WTC11 (cell line): ENCODE data around the gene ZFC3H1. TPM values are rescaled to one million over a fixed set of nuclear protein-coding genes. Genes with fewer than 3 reads are reported as not detected.

Source experiments
- AR ChIP-seq: fragments of 250-450 bp; sonication (Bioruptor Pico); IDR thresholded peaks from 2 replicates; pipeline ENCODE4 v1.9.0; 2021; ENCODE audit warnings: mild to moderate bottlenecking
- ARID4B ChIP-seq: sonication (generic); formaldehyde crosslinking; IDR thresholded peaks from 2 replicates; pipeline ENCODE4 v1.8.0; 2023; ENCODE audit warnings: missing genetic modification reagents, mild to moderate bottlenecking, borderline replicate concordance
- ATF6 ChIP-seq: sonication (generic); formaldehyde crosslinking; IDR thresholded peaks from 2 replicates; pipeline ENCODE4 v1.8.1; 2023; ENCODE audit warnings: mild to moderate bottlenecking, missing genetic modification reagents
- ERG ChIP-seq: fragments of 250-450 bp; sonication (Bioruptor Pico); IDR thresholded peaks from 2 replicates; pipeline ENCODE4 v1.8.0; 2021; ENCODE audit warnings: mild to moderate bottlenecking
- FOXP4 ChIP-seq: sonication (generic); formaldehyde crosslinking; IDR thresholded peaks from 2 replicates; pipeline ENCODE4 v1.8.0; 2022; ENCODE audit warnings: mild to moderate bottlenecking, missing genetic modification reagents
- GTF2I ChIP-seq: fragments of 250-450 bp; sonication (Bioruptor Pico); conservative IDR thresholded peaks from 2 replicates; pipeline ENCODE4 v1.4.0; 2021; ENCODE audit warnings: mild to moderate bottlenecking
- JAZF1 ChIP-seq: fragments of 250-450 bp; sonication (Bioruptor Pico); IDR thresholded peaks from 2 replicates; pipeline ENCODE4 v1.9.0; 2021; ENCODE audit warnings: moderate library complexity, mild to moderate bottlenecking, inconsistent platforms
- MAX ChIP-seq: sonication (generic); formaldehyde crosslinking; IDR thresholded peaks from 2 replicates; pipeline ENCODE4 v1.8.0; 2022; ENCODE audit warnings: mild to moderate bottlenecking, missing genetic modification reagents
- NFATC4 ChIP-seq: fragments of 250-450 bp; sonication (Bioruptor Pico); IDR thresholded peaks from 2 replicates; pipeline ENCODE4 v1.9.0; 2021; ENCODE audit warnings: mild to moderate bottlenecking
- NR2C2 ChIP-seq: sonication (generic); formaldehyde crosslinking; IDR thresholded peaks from 2 replicates; pipeline ENCODE4 v1.8.0; 2022; ENCODE audit warnings: mild to moderate bottlenecking, missing genetic modification reagents
- OVOL2 ChIP-seq: fragments of 250-450 bp; sonication (Bioruptor Pico); IDR thresholded peaks from 2 replicates; pipeline ENCODE4 v1.9.0; 2021; ENCODE audit warnings: mild to moderate bottlenecking, borderline replicate concordance
- PREB ChIP-seq: sonication (generic); formaldehyde crosslinking; IDR thresholded peaks from 2 replicates; pipeline ENCODE4 v1.8.1; 2022; ENCODE audit warnings: mild to moderate bottlenecking, missing genetic modification reagents, moderate library complexity, borderline replicate concordance
- STAT6 ChIP-seq: sonication (generic); formaldehyde crosslinking; conservative IDR thresholded peaks from 2 replicates; pipeline ENCODE4 v1.8.1; 2023; ENCODE audit warnings: mild to moderate bottlenecking, low read depth, missing genetic modification reagents, moderate library complexity
- TP53 ChIP-seq: sonication (generic); formaldehyde crosslinking; IDR thresholded peaks from 2 replicates; pipeline ENCODE4 v1.8.1; 2023; ENCODE audit warnings: mild to moderate bottlenecking, missing genetic modification reagents
- ZNF138 ChIP-seq: sonication (generic); formaldehyde crosslinking; conservative IDR thresholded peaks from 2 replicates; pipeline ENCODE4 v1.8.1; 2022; ENCODE audit warnings: mild to moderate bottlenecking, moderate library complexity, missing genetic modification reagents
- ZNF512 ChIP-seq: sonication (generic); formaldehyde crosslinking; IDR thresholded peaks from 2 replicates; pipeline ENCODE4 v1.8.1; 2022; ENCODE audit warnings: missing genetic modification reagents, borderline replicate concordance
- ZSCAN18 ChIP-seq: fragments of 250-450 bp; sonication (Bioruptor Pico); IDR thresholded peaks from 2 replicates; pipeline ENCODE4 v2.1.2; 2022; ENCODE audit warnings: mild to moderate bottlenecking, moderate library complexity
- total RNA-seq: library from RNA; stranded (reverse); gene quantifications from 3 replicates; pipeline ENCODE4 v1.2.3, GENCODE V29; 2021

ZFC3H1 gene
- total RNA-seq, 1 experiment from 2014 or later, result 33.9 TPM

GRCh38 chr12:71685914-71686657, 22.4 kb upstream of the ZFC3H1 start, which contains the start of gene TMEM19 (continued):
- TF ChIP-seq MAX (CRISPR knock-in tag) (peak; percentile 95), ERG (no peak), GTF2I (CRISPR knock-in tag) (no peak), JAZF1 (CRISPR knock-in tag) (no peak), NR2C2 (no peak), ARID4B (CRISPR knock-in tag) (peak; percentile 85; the same call in 1 of the 2 replicates), PREB (no peak), STAT6 (CRISPR knock-in tag) (no peak), ZNF138 (CRISPR knock-in tag) (no peak), ZNF512 (CRISPR knock-in tag) (no peak), TP53 (CRISPR knock-in tag) (0 out of 2 replicates have a peak, but pooled peaks have one; percentile 57), NFATC4 (no peak), ZSCAN18 (CRISPR knock-in tag) (no peak), ATF6 (CRISPR knock-in tag) (no peak), OVOL2 (CRISPR knock-in tag) (no peak), FOXP4 (peak; percentile 74; the same call in 1 of the 2 replicates), AR (CRISPR knock-in tag) (no peak)
